HG03175 (cell line): ENCODE data around the gene JAKMIP1.
"Not testable (repeated sequence)": the region's sequence is repeated elsewhere in the genome, so short reads cannot be mapped to it uniquely, and the experiment has no call there.

Experiments
- ATAC-seq: cut with Tn5 transposase; IDR thresholded peaks from one replicate; pipeline ENCODE4 v1.9.1; 2021; ENCODE audit warnings: mild to moderate bottlenecking, moderate library complexity; ENCODE audit not compliant: unreplicated experiment

JAKMIP1 gene

DNA sequence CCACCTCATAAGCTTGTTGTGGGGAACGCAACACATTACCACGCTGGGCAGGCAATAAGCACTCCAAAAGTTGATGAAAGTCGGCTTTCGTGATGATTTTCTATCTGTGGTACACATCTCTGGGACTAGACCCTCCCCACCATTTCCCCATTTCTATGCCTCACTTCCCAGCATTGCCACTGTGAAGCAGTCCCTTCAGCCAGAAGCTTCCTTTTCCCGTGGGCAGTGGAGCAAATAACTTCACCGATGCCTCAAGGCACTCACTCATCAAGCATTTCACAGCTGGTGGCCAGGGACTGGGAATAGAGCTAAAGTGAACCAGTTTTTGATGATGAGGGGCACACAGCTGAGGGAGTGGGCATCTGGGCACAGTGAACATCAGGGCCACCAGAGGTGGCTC lies 201.0 kb downstream of the JAKMIP1 start:
- no peak for ATAC-seq

- ATAC-seq, result peak; percentile 73
These were observed 201.9 kb downstream of the JAKMIP1 start for GRCh38 chr4:5998333-5998936.

- ATAC-seq, result no peak
These were observed 203.7 kb downstream of the JAKMIP1 start for GRCh38 chr4:5996641-5997040.

DNA sequence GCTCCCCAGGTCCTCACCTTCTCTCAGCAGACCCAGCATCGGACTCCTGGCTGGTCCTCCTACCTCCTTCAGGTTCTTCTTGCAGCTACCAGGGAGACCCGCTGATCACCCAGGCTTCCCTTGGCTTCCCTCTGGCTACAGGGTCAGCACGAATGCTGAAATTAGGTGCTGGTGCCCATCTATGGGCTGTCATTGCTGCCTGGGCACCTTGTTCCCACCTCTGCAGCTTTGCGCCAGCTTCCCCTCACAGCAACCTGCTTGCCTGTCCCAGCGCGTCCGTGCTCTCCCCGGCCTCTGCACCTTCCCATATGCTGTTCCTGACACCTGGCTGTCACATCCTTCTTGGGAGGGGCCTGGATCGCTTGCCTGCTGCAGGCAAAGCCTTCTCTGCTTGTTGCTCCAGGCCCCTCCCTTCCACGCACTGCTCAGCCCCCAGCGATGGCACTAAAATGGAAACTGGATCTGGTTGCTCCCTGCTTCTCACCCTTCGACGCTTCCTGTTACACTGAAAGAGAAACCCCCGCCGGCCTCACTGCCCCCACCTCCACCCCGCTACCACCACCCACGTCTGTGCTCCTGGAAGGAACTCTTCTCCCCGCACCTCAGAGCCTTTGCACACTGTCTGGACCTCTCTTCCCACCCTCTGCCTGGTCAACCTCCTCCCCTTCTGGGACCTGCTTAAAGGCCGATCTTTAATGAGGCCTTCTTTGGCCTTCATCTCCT lies 204.3 kb downstream of the JAKMIP1 start:
- no peak for ATAC-seq

DNA sequence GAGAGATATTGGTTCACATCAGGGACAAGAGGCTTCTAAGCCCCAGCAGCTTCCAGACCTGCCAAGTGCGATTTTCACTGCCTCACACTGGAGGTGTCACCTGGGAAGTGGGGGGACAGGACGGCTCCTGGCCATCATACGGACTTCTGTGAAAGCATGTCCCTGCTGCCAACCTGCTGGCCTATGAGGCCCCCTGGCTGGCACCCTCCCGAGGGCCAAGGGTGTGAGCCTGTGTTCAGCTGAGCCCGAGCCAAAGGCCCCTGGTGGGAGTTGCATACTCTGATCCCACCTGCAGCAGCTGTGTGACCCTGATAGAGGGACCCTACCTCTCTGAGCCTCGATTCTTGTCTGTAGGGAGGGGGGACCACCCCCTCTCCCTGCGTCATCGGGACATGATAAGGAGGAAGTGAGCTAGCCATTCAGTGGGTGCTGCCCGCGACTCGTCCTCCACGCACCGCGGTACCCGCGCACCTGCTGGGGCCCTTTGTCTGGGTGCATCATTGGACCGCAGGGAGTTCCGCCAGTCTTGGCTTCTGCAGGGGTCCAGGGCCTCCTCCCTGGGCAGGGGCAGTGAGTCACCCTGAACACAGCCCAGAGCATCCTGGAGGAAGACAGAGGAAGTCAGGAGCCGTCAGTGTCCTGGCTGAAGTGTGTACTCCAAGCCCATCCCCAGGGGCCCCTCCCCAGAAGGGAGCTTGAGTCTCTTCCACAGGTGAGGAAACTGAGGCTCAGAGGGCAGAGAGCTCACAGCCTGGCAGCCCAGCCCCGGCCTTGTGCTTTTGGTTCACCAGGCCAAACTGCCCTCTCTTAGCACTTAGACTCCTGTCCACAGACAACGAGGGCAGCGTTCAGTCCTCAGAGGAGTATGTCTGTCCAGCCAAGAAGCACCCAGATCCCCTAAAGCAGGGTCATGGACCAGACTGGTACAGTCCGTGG lies 206.2 kb downstream of the JAKMIP1 start:
- no peak for ATAC-seq

DNA sequence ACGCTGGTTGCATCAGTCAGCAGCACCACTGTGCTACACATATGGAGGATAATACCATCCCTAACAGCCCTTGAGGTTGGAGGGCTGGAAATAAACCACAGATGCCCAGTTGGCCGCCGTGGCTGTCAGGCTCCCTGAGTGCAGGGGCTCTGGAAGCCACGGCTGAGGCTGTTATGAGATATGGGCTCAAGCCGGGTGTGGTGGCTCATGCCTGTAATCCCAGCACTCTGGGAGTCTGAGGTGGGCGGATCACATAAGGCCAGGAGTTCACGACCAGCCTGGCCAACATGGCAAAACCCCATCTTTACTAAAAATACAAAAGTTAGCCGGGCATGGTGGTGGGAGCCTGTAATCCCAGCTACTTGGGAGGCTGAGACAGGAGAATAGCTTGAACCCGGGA lies 207.0 kb downstream of the JAKMIP1 start:
- not testable (repeated sequence) for ATAC-seq

- ATAC-seq, result no peak
These were observed 207.5 kb downstream of the JAKMIP1 start for GRCh38 chr4:5992828-5993321.

GRCh38 chr4:5992171-5992827 lies 208.1 kb downstream of the JAKMIP1 start:
- ATAC-seq, result no peak

DNA sequence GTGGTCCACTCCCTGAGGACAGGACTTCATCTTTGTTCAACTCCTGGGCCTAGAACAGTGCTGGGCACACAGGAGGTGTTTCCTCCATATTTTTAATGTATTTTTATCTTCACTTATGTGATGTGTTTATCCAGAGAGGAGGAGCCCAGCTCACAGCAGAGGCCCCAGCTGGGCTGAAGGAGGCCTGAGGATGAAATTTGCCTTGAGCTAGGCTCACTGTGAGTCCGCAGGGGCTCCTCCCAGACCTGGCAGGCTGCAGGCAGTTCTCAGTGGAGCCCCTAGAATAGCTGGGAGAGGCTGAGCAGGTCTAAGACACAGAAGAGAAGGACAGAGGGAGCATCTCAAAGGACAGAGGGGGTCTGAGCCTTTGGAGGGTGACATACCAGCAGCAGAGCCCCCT lies 208.9 kb downstream of the JAKMIP1 start:
- ATAC-seq, result no peak

DNA sequence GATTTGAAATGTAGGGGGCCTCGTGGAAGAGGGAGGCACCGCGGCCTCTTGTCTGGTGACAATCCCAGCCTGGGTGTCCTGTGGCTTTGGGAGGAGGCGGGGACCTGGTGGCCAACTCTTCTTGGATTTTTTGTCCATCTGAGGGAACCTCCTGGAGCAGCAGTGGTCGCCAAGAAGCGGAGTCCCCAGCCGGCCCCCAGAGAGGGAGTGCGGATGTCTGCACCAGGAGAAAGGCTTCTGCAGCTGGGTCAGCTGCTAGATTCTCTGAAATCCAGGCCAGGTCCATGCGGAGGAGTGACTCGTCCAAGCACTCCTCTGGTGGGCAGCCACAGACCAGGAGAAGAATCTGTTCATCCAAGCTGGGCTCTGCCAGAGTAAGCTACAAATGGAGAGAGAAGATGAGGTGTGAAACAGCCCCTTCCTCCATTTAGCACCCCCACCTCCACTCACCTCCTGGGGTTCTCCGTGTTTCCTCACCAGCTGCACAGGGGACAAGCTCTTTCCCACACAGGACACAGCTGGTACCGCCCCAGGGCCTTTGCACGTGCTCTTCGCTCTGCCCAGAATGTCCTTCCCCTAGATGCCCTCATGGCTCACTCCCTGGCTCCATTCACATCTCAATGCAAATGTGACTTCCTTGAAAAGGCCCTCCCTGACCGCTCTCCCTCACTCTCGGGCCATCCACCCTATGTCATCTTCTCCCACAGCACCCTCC lies 209.7 kb downstream of the JAKMIP1 start:
- ATAC-seq, result no peak

DNA sequence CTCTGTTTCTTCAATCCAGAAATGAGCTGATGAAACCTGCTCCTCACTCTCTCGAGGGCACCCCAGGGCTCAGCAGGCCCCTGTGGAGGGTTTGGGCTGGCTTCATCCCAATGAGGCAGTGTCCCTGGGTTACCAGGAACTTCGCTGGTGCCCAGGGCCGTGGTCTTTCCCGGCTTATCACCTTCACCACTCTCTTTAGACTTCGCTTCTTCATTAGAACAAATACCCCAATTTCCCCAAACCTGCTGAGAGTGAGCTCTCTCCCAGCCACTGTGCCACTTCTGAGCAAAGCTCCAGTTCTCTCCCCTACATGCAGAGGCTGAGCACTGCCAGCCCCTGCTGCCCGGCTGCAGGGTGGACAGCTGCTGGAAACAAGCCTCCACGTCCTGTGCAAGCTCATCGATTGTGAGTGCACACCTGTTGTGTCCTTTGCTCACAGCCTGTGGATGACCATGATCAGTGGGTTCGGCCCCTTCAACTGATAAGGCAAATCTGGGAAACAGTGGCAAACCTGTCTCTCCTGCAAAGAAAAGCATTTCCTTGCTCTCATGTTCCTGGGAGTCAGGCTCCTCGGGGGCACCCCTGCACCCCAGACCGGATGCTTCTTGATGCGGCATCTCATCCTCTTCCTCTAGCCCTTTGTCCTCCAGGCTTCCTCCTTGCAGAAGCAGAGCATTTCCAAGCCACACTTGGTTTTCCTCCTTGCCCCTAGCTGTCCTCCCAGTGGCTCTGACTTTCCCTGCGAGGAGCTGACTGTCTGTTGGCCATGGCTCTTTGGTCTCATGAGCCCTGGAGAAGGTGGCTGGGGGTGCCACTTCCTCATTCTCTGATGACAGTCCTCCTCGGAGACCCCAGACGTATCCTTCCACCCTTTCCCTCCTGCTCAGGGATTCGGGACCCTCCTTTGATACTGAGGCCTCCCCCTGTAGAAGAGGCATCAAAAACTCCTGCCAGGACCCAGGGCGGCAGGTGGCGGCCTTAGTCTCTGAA lies 210.8 kb downstream of the JAKMIP1 start:
- no peak for ATAC-seq

DNA sequence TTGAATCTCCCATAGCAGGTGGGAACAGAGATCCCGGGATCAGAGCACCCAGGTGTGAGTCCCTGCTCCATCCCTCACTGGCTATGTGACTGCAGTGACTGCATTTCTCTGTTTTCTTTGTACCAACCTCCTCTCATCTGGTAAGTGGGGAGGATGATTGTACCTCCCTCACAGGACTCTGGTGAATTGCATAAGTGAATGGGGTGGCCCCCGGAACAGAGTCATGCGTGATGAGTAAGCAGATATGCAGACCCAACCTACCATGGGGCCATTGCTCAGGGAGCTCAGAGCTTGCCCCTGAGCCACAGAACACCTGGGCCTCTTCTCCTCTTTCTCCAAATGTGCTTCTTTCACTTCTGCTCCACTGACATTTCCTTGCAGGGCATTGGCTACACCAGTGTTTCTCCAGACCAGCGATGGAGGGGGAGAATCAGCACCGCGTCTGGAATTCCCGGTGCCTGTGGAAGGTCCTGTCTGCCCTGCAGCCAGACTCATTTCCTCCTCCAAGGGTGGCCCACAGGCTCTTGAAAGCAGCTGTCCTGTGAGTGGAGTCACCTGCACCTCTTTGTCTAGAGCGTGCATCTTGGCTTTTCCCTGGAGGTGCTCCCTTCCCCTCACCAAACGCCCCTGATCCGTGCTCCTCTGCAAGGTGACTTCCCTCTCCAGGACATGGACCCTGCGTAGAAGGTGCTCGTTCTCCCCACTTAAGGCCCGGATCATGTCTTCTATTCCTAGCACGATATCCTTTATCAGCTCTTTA lies 212.1 kb downstream of the JAKMIP1 start:
- no peak for ATAC-seq

DNA sequence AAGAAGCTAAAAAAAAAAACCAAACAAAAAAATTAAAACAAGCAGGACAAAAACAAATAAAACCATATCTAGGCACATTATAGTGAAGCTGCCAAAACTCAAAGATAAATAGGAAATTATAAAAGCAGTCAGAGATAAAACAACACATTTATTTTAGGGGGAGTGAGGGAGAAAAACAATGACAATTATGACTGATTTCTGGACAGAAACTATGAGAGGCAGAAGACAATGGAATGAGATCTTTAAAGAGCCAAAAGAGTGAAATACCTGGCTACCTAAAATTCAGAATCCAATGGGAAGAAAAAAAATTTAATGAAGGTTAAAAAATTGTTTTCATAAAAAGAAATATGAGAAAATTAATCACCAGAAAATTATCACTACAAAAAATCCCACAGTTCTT lies 215.5 kb downstream of the JAKMIP1 start:
- no peak for ATAC-seq

DNA sequence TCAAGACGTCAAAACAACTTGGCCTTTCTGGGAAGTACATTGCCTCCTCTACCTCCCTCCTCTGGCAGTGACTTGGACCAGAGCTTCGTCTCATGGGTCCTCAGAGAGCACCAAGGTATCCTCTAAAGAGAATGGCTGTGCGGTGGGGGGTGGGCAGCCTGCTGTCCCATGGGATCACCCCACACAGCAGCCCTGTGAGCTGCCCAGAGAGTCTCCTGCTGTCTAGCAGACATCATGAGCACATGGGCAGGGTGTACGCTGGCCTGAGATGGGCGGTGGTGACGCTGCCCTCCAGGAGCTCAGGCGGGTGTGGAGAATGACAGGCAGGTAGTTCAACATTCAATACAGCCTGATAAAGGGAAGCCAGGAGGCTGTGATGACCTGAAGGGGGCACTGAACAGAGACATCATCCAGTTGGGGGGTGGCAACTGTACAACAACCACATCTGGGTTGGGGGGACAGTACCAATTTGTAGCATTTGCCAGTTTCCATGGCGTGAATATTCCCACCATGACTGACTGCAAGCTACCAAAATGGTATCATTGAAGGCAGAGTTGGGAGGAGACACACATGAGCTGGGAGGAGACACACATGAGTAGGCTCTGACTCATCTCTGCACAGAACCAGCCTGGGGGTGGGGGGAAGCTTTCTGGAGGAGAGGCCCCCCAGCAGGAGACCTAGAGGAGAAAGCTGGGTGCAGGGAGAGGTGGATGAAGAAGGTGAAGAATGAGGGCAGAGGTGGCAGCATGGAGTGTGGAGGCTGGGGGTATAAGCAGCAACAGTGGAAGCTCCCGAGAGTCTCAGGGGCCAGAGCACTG lies 218.0 kb downstream of the JAKMIP1 start:
- ATAC-seq, result no peak

DNA sequence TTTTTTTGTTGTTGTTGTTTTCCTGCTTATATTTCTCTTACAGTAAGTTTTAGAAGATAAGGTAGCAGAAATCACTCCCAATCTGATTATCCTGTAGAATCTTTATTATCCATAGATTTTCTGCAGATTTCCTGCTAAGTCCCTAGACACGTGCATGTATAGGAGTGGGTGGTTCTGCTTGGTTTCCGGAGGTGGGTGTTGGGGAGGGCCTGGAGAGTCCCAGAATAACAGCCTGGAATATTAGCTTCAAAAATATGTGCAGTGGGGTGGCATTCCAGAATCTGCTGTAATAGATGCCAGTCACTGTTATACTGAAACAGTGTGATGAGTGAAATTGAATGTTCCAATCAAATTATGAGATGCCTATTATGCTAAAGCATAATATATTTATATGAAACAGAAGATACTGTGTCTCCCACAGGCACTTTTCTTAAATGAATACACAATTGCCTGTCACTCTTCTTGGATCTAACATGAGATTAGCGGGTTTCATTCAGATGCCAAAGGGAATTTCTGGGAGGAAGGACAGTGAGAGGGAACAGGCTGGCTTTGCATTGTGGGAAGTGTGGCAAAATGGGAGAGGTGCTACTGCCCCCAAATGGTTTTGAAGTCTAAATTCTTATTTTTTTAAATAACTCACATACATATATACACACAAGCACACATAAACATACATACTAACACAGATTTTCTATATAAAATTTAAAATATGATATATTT lies 219.8 kb downstream of the JAKMIP1 start:
- ATAC-seq, result no peak

DNA sequence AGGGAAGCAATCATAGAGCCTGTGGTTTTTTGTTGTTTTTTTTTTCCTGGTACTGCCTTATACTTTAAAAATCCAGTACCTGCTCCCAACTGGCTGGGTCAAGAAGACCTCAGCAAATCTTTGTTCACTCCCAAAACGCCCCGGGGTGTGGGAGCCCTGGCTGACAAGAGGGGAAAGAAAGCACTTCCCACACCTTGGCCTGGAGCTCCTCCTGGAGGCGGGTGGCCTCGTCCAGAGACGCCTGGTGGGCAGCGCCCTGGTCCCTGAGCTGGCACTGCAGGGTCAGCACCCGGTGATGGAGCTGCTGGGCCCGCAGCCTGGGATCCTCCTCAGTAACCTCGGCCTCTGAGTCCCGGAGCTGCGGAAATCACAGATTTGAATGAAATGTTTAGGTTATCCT lies 220.4 kb downstream of the JAKMIP1 start:
- no peak for ATAC-seq

- ATAC-seq, result no peak
These were observed 223.4 kb downstream of the JAKMIP1 start for GRCh38 chr4:5976921-5977320.
